HG02870 (cell line): ENCODE data around the gene SPANXC.
"Not testable (repeated sequence)": the region's sequence is repeated elsewhere in the genome, so short reads cannot be mapped to it uniquely, and the experiment has no call there.

Experiments used
- ATAC-seq: cut with Tn5 transposase; IDR thresholded peaks from one replicate; pipeline ENCODE4 v1.9.1; 2021; ENCODE audit warnings: mild to moderate bottlenecking, moderate library complexity; ENCODE audit not compliant: unreplicated experiment

Gene SPANXC

GRCh38 chrX:141242417-141242816 is at the start of gene SPANXC:
Gene SPANXC (minus strand): TSS chrX:141242517. CDS start chrX:141242457, 60 bp downstream.
- not testable (repeated sequence) for ATAC-seq

- no peak for ATAC-seq
These were observed 37.2 kb upstream of the SPANXC start for GRCh38 chrX:141279476-141279875.

- ATAC-seq = peak; percentile 77
These were observed 36.0 kb upstream of the SPANXC start for GRCh38 chrX:141278306-141278705.

GRCh38 chrX:141258080-141258479 is 15.8 kb upstream of the SPANXC start:
- ATAC-seq = no peak

GRCh38 chrX:141221611-141222010 is 20.7 kb downstream of the SPANXC start:
- ATAC-seq = no peak

GRCh38 chrX:141220342-141221008 is 21.8 kb downstream of the SPANXC start:
- ATAC-seq = no peak

- ATAC-seq = no peak
These were observed 28.1 kb downstream of the SPANXC start for GRCh38 chrX:141214196-141214595.

GRCh38 chrX:141201962-141202361 is 40.4 kb downstream of the SPANXC start:
- ATAC-seq = no peak
